ENCODE data around the gene GABRG3. TPM values are rescaled to one million over a fixed set of nuclear protein-coding genes. Genes with fewer than 3 reads are reported as not detected.

Gene GABRG3
- total and polyA plus RNA-seq, 2 donors (not counting 3 experiments of a cell fraction or from before 2014, with no cell fraction given), result not detected

DNA sequence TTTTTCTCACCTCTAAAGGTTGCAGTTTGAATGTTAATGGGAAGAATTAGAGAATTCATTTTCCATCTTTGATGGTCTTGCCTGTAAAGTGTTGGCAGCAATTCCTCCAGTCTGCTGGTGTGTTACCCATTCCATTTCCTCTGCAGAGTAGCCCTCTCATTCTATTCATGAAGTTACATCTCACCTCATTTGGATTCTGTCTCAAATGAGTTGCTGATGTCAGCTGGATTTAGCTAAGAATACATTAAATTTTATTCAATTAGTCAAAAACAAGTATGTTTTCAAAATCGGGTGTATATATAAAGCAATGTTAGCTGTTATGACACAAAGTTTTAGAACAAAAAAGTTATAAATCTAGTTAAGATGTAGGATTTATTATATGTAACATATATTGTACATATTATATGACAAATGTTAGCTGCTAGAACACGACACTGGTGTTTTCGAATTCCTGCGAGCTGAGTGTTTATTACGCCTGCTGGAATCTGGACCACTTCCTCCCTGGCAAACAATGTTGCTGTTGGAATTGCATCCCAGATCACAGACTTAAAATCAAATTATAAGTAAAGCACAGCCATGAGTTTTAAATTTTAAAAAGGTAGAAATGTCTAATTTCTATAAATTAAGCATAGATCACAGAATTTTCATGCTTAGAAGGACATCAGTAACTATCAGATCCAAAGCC, 611.9 kb downstream of the GABRG3 start:
- H3K9ac ChIP-seq (replicated peaks; ENCODE audit: extremely low read depth, insufficient read depth, low read length), result no peak overlapping the region
- peaks cover 6% of the 10 kb centered on the region for H3K9me3 ChIP-seq (replicated peaks; ENCODE audit: control insufficient read depth, insufficient read depth, low read length)
- DNase-seq (ENCODE audit: low read depth, low spot score) (no peak), FAIRE-seq (no peak)
- H4K20me1 ChIP-seq (replicated peaks; ENCODE audit: control insufficient read depth, extremely low read depth, insufficient read depth, low read length), result no peaks in the 10 kb centered on the region
- no peak overlapping the region for H3K27ac ChIP-seq (ENCODE audit: insufficient read depth, low read depth, low read length)
- H3K36me3 ChIP-seq (ENCODE audit: control insufficient read depth in 2 of 2, extremely low read depth in 1 of 2, insufficient read depth in 2 of 2, low read length in 2 of 2), result no peaks in the 10 kb centered on the region
- BruUV-seq (replicated peaks), result no TSS peak
- no peaks in the 10 kb centered on the region for H3K27me3 ChIP-seq (ENCODE audit: control insufficient read depth in 2 of 2, insufficient read depth in 2 of 2, low read length in 2 of 2)
- POLR2A ChIA-PET, result no interaction called here
- H2AFZ ChIP-seq (ENCODE audit: low read depth, low read length), result no peak overlapping the region
- H3K9me1 ChIP-seq (replicated peaks; ENCODE audit: control insufficient read depth, extremely low read depth, insufficient read depth, low read length), result no peaks in the 10 kb centered on the region
- no peak overlapping the region for H3K4me2 ChIP-seq (ENCODE audit: insufficient read depth, low read length)
- CTCF ChIA-PET, result no interaction called here
- no peaks in the 10 kb centered on the region for H3K4me1 ChIP-seq (ENCODE audit: control insufficient read depth, extremely low read depth, insufficient read depth, low read length)
- intact Hi-C loops (cut with micrococcal nuclease), result no loop called here
- dilution Hi-C loops (cut with MboI; ENCODE audit: extremely low pct_ligation_motif_present, low sequenced_read_pairs), result no loop called here
- TF ChIP-seq JUN (IDR thresholded peaks at IDR 0.05; ENCODE audit: borderline replicate concordance, insufficient read depth, insufficient read length, low read depth), result no peak
- H3K4me3 ChIP-seq (replicated peaks in 1 of 3; ENCODE audit: insufficient read depth in 1 of 3, low read depth in 1 of 3, low read length in 3 of 3), result no peak overlapping the region
- no peaks in the 10 kb centered on the region for H3K79me2 ChIP-seq (ENCODE audit: control insufficient read depth, insufficient read depth, low read length)

DNA sequence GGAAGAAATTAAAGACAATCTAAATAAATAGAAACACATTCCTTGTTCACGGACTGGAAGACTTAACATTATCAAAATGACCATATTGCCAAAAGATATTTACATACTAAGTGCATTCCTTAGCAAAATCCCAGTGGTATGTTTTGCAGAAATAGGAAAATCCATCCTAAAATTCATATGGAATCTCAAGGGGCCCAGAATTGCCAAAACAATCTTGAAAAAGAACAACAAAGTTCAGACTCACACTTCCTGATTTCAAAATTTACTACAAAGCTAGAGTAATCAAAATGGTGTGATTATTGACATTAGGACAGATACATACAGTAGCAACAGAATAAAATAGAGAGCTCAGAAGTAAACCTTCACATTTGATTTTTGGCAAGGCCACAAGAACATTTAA, 612.7 kb downstream of the GABRG3 start:
- H3K9me3 ChIP-seq (replicated peaks; ENCODE audit: control insufficient read depth, insufficient read depth, low read length), result peaks cover 6% of the 10 kb centered on the region

More for the DNA sequence above, 612.7 kb downstream of the GABRG3 start:
- DNase-seq (ENCODE audit: low read depth, low spot score), result no peak
- intact Hi-C loops (cut with micrococcal nuclease), result no loop called here
- TF ChIP-seq POLR2A (IDR thresholded peaks at IDR 0.05; ENCODE audit: low read depth, low read length), result no peak
- TF ChIP-seq MAX (IDR thresholded peaks at IDR 0.05; ENCODE audit: insufficient read depth, insufficient read length), result no peak
- TF ChIP-seq FOS (IDR thresholded peaks at IDR 0.05; ENCODE audit: borderline replicate concordance, insufficient read depth, low read length), result no peak
- Histone ChIP-seq H3K36me3 (ENCODE audit: control insufficient read depth in 2 of 2, extremely low read depth in 1 of 2, insufficient read depth in 2 of 2, low read length in 2 of 2) (no peaks in the 10 kb centered on the region), H2AFZ (ENCODE audit: low read depth, low read length) (no peak overlapping the region), H3K4me3 (replicated peaks in 1 of 3; ENCODE audit: insufficient read depth in 1 of 3, low read depth in 1 of 3, low read length in 3 of 3) (no peak overlapping the region), H3K79me2 (ENCODE audit: control insufficient read depth, insufficient read depth, low read length) (no peaks in the 10 kb centered on the region), H3K9ac (replicated peaks; ENCODE audit: extremely low read depth, insufficient read depth, low read length) (no peak overlapping the region), H3K4me1 (ENCODE audit: control insufficient read depth, extremely low read depth, insufficient read depth, low read length) (no peaks in the 10 kb centered on the region), H4K20me1 (replicated peaks; ENCODE audit: control insufficient read depth, extremely low read depth, insufficient read depth, low read length) (no peaks in the 10 kb centered on the region), H3K4me2 (ENCODE audit: insufficient read depth, low read length) (no peak overlapping the region), H3K27ac (ENCODE audit: insufficient read depth, low read depth, low read length) (no peak overlapping the region), H3K9me1 (replicated peaks; ENCODE audit: control insufficient read depth, extremely low read depth, insufficient read depth, low read length) (no peaks in the 10 kb centered on the region), H3K27me3 (ENCODE audit: control insufficient read depth in 2 of 2, insufficient read depth in 2 of 2, low read length in 2 of 2) (no peaks in the 10 kb centered on the region)
- ChIA-PET CTCF (no interaction called here), POLR2A (no interaction called here)
- no peak for FAIRE-seq
- BruUV-seq (replicated peaks), result no TSS peak
- dilution Hi-C loops (cut with MboI; ENCODE audit: extremely low pct_ligation_motif_present, low sequenced_read_pairs), result no loop called here

Measured in endothelial cell of umbilical vein (primary cell).